Lung microvascular endothelial cell (primary cell): ENCODE data around the gene SAMD5. TPM values are rescaled to one million over a fixed set of nuclear protein-coding genes. Genes with fewer than 3 reads are reported as not detected.

Source experiments
- DNase-seq, 2 donors: peaks; one replicate each; pipeline versions ENCODE4 v3.0.0 to v3.0.0-alpha.2; 2010; ENCODE audit warnings: low read depth in 2 of 2
- total RNA-seq: library from RNA; depleted of rRNA; stranded (reverse); fragments of >200 nt; gene quantifications from 2 replicates; pipeline ENCODE4 v1.2.1, GENCODE V29; 2014

SAMD5 gene
- total RNA-seq, 1 donor from 2014 or later, result 0.40 TPM

DNA sequence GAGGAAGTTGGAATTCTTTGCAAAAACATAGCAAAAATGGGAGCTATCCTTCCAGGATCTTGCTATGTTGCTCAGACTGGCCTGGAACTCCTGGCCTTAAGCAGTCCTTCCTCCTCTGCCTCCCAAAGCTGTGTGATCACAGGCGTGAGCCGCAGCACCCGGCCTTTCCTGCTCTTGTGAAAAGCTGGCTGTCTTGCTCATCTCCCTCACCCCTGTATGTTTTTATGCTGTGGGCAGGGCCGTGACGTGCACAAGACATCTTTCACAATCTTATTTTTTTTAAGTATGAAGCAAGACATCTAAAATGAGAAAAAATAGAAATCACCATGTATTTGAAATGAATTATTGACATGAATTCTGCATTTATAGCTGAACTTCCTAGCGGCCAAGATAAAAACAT is 110.4 kb downstream of the SAMD5 start:
- DNase-seq, result no peak
